HG03354 (cell line): ENCODE results near the gene TTC39C.

Source experiments
- ATAC-seq: cut with Tn5 transposase; IDR thresholded peaks from one replicate; pipeline ENCODE4 v1.9.1; 2021; ENCODE audit warnings: mild to moderate bottlenecking; ENCODE audit not compliant: unreplicated experiment, poor library complexity, severe bottlenecking

TTC39C gene

GRCh38 chr18:23990474-23991410 is 23.8 kb upstream of the TTC39C start:
- no peak for ATAC-seq

GRCh38 chr18:23992089-23992940 is 22.2 kb upstream of the TTC39C start:
- no peak for ATAC-seq

GRCh38 chr18:23992941-23993280 is 21.6 kb upstream of the TTC39C start:
- no peak for ATAC-seq

- peak; percentile 38 for ATAC-seq
Observed at GRCh38 chr18:23994361-23994902, 20.1 kb upstream of the TTC39C start.

- ATAC-seq: no peak
Observed at GRCh38 chr18:23995180-23995579, 19.4 kb upstream of the TTC39C start.

- ATAC-seq: no peak
Observed at GRCh38 chr18:23998018-23998417, 16.5 kb upstream of the TTC39C start.

GRCh38 chr18:23998820-23999219 is 15.7 kb upstream of the TTC39C start:
- no peak for ATAC-seq

GRCh38 chr18:24000613-24001490 is 13.7 kb upstream of the TTC39C start:
- no peak for ATAC-seq

GRCh38 chr18:24002479-24002878 is 12.1 kb upstream of the TTC39C start:
- ATAC-seq: no peak

- no peak for ATAC-seq
Observed at GRCh38 chr18:24003288-24003687, 11.3 kb upstream of the TTC39C start.

- no peak for ATAC-seq
Observed at GRCh38 chr18:24003903-24004640, 10.5 kb upstream of the TTC39C start.

GRCh38 chr18:24006712-24007313 is 7.7 kb upstream of the TTC39C start:
- ATAC-seq: no peak

GRCh38 chr18:24009246-24009645 is 5.3 kb upstream of the TTC39C start:
- ATAC-seq: no peak

- peak; percentile 70 for ATAC-seq
Observed at GRCh38 chr18:24009651-24010333, 4.8 kb upstream of the TTC39C start.

GRCh38 chr18:24010673-24011072 is 3.9 kb upstream of the TTC39C start:
- no peak for ATAC-seq

- no peak for ATAC-seq
Observed at GRCh38 chr18:24011123-24011917, 3.2 kb upstream of the TTC39C start.

- no peak for ATAC-seq
Observed at GRCh38 chr18:24013051-24013450, 1.5 kb upstream of the TTC39C start.
